ENCODE results near the gene SPAST.

DNA sequence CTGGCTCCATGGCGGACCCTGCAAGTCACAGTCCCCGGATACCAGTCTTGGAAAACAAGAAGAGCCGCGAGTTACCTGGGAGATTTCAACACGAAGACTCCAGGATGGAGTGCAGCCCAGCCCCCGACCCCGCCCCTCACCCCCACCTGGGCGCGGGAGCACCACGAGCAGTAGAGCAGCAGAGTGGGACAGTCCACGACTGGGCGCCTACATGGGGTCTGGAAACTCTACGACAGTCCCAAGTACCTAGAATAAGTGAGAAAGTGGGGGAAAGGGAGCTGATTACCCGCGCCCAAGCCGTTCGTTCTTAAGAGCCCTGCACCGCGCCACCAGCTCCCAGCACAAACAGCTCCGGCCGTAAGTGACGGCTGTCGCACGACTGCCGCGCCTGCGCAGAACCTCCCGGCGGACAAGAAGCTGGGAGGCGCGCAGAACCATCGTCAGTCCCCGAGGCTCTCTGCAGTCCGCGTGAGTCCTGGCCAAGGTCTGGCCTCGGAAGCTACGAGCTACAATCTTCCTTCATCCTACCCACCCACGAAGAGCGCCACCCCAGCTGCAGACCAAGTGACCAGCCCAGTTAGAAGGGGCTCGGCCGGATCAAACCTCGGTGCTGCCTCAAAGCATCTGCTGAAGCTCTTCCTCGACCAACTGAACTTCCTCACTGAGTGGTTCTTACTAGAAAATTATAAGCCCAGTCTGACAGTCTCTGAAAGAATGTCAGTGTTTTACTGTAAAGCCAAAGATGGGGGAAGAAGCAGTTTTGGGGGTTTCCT lies 23.7 kb upstream of the SPAST start, which contains the start of gene DPY30:
- TF ChIP-seq, protein P1, sequence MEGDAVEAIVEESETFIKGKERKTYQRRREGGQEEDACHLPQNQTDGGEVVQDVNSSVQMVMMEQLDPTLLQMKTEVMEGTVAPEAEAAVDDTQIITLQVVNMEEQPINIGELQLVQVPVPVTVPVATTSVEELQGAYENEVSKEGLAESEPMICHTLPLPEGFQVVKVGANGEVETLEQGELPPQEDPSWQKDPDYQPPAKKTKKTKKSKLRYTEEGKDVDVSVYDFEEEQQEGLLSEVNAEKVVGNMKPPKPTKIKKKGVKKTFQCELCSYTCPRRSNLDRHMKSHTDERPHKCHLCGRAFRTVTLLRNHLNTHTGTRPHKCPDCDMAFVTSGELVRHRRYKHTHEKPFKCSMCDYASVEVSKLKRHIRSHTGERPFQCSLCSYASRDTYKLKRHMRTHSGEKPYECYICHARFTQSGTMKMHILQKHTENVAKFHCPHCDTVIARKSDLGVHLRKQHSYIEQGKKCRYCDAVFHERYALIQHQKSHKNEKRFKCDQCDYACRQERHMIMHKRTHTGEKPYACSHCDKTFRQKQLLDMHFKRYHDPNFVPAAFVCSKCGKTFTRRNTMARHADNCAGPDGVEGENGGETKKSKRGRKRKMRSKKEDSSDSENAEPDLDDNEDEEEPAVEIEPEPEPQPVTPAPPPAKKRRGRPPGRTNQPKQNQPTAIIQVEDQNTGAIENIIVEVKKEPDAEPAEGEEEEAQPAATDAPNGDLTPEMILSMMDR (IDR thresholded peaks at IDR 0.05 in 2 of 3, conservative IDR thresholded peaks at IDR 0.05 in 1 of 3; ENCODE audit: insufficient read depth in 2 of 3, low read depth in 1 of 3, low read length in 3 of 3) = 0 out of 6 replicates have a peak, but pooled peaks of 2 of the 3 experiments have one; percentile 3 to 19
- TF ChIP-seq POLR2AphosphoS5 (IDR thresholded peaks at IDR 0.05; ENCODE audit: control insufficient read depth, insufficient read depth, low read depth, low read length) (peak; percentile 91), ZNF165 (CRISPR knock-in tag; IDR thresholded peaks at IDR 0.05; ENCODE audit: borderline replicate concordance) (no peak), JUN (IDR thresholded peaks at IDR 0.05; ENCODE audit: borderline replicate concordance, low read depth, low read length) (no peak), JUN (CRISPR knock-in tag; IDR thresholded peaks at IDR 0.05; ENCODE audit: borderline replicate concordance) (peak; percentile 73; the same call in 1 of the 2 replicates), ZNF146 (CRISPR knock-in tag; IDR thresholded peaks at IDR 0.05; ENCODE audit: unreplicated experiment) (no peak), MYBL2 (IDR thresholded peaks at IDR 0.05; ENCODE audit: low read depth) (no peak), MYBL2 (CRISPR knock-in tag; IDR thresholded peaks at IDR 0.05; ENCODE audit: borderline replicate concordance) (no peak), SRF (CRISPR knock-in tag; IDR thresholded peaks at IDR 0.05) (peak in 1 of 2 experiments; percentile 52; a peak in 1 of 4 replicates)
- TF ChIP-seq, protein P2, sequence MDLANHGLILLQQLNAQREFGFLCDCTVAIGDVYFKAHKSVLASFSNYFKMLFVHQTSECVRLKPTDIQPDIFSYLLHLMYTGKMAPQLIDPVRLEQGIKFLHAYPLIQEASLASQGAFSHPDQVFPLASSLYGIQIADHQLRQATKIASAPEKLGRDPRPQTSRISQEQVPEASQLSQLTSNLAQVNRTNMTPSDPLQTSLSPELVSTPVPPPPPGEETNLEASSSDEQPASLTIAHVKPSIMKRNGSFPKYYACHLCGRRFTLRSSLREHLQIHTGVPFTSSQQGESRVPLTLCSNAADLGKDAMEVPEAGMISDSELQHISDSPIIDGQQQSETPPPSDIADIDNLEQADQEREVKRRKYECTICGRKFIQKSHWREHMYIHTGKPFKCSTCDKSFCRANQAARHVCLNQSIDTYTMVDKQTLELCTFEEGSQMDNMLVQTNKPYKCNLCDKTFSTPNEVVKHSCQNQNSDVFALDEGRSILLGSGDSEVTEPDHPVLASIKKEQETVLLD (IDR thresholded peaks at IDR 0.05) = peak; percentile 90
- TF ChIP-seq, protein P3, sequence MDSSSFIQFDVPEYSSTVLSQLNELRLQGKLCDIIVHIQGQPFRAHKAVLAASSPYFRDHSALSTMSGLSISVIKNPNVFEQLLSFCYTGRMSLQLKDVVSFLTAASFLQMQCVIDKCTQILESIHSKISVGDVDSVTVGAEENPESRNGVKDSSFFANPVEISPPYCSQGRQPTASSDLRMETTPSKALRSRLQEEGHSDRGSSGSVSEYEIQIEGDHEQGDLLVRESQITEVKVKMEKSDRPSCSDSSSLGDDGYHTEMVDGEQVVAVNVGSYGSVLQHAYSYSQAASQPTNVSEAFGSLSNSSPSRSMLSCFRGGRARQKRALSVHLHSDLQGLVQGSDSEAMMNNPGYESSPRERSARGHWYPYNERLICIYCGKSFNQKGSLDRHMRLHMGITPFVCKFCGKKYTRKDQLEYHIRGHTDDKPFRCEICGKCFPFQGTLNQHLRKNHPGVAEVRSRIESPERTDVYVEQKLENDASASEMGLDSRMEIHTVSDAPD (CRISPR knock-in tag; IDR thresholded peaks at IDR 0.05) = no peak

Measured in K562 (cell line).